Muscle of leg (tissue), 11 donors: ENCODE measurements around the gene PLD1. TPM values are rescaled to one million over a fixed set of nuclear protein-coding genes. Genes with fewer than 3 reads are reported as not detected.
A peak's percentile ranks its signal among the peaks of the same experiment; 100 is the strongest.
"Not testable (repeated sequence)": the region's sequence is repeated elsewhere in the genome, so short reads cannot be mapped to it uniquely, and the experiment has no call there.

Experiments
- DNase-seq: peaks from one replicate; pipeline ENCODE4 v3.0.0; 2013
- H3K27ac ChIP-seq: one replicate; pipeline ENCODE4 v1.5.1; 2013; ENCODE audit warnings: mild to moderate bottlenecking, low read length, control low read depth
- H3K27me3 ChIP-seq: one replicate; pipeline ENCODE4 v1.6.1; 2013; ENCODE audit warnings: low read length; ENCODE audit not compliant: control insufficient read depth, insufficient read depth
- H3K36me3 ChIP-seq: one replicate; pipeline ENCODE4 v1.6.1; 2013; ENCODE audit warnings: low read length; ENCODE audit not compliant: control insufficient read depth, insufficient read depth
- H3K4me1 ChIP-seq: one replicate; pipeline ENCODE4 v1.6.1; 2013; ENCODE audit warnings: low read length; ENCODE audit not compliant: control insufficient read depth, insufficient read depth
- H3K4me3 ChIP-seq: one replicate; pipeline ENCODE4 v1.5.1; 2013; ENCODE audit warnings: low read length, control low read depth
- H3K9me3 ChIP-seq: replicated peaks from 2 replicates; pipeline ENCODE4 v1.6.1; 2013; ENCODE audit warnings: low read depth, low read length; ENCODE audit not compliant: control insufficient read depth
- WGBS: methylation state at CpG from one replicate; pipeline ENCODE4 v1.1.5; 2013; ENCODE audit warnings: missing lambda C conversion rate; ENCODE audit not compliant: insufficient coverage; 5-methylcytosine and 5-hydroxymethylcytosine counted together
- polyA plus RNA-seq, 8 donors: library from polyadenylated mRNA; unstranded; fragments of 120-200 nt; gene quantifications; one replicate each; pipeline versions ENCODE4 v1.2.1 to v1.2.3, GENCODE V29; 2013; ENCODE audit warnings: inconsistent platforms in 1 of 8, low replicate concordance in 1 of 8; ENCODE audit not compliant: insufficient read length in 8 of 8, insufficient read depth in 1 of 8
- total RNA-seq: library from RNA; stranded (reverse); fragments of 120-200 nt; gene quantifications from one replicate; pipeline ENCODE4 v1.2.4, GENCODE V29; 2013

PLD1 gene
- total and polyA plus RNA-seq, 9 donors = 12.4 to 21.7 (median 16.2) TPM

- H3K36me3 ChIP-seq = no peaks in the 10 kb centered on the region
- no peaks in the 10 kb centered on the region for H3K27me3 ChIP-seq
- H3K4me1 ChIP-seq = peaks cover 8% of the 10 kb centered on the region
- H3K4me3 ChIP-seq = no peak overlapping the region
- no peak for DNase-seq
- 83% methylated on average over 1 of the region's 2 CpGs for WGBS
- no peaks in the 10 kb centered on the region for H3K9me3 ChIP-seq
- H3K27ac ChIP-seq = no peak overlapping the region
Observed at GRCh38 chr3:171752329-171752728, 58.0 kb downstream of the PLD1 start.

- Histone ChIP-seq H3K9me3 (no peaks in the 10 kb centered on the region), H3K4me1 (peaks cover 9% of the 10 kb centered on the region), H3K27ac (no peak overlapping the region), H3K4me3 (no peak overlapping the region), H3K36me3 (no peaks in the 10 kb centered on the region), H3K27me3 (no peaks in the 10 kb centered on the region)
- DNase-seq = no peak
- no CpG with 5 or more reads among the region's 1 CpG for WGBS
Observed at GRCh38 chr3:171749124-171749523, 61.2 kb downstream of the PLD1 start.

GRCh38 chr3:171748064-171748924 lies 62.0 kb downstream of the PLD1 start:
- no peak overlapping the region for H3K27ac ChIP-seq
- H3K36me3 ChIP-seq = no peaks in the 10 kb centered on the region
- no peak for DNase-seq
- H3K27me3 ChIP-seq = no peaks in the 10 kb centered on the region
- no peaks in the 10 kb centered on the region for H3K9me3 ChIP-seq
- no peak overlapping the region for H3K4me3 ChIP-seq
- peaks cover 14% of the 10 kb centered on the region for H3K4me1 ChIP-seq
- no CpG with 5 or more reads among the region's 7 CpGs for WGBS

GRCh38 chr3:171747223-171747920 lies 62.9 kb downstream of the PLD1 start:
- H3K4me1 ChIP-seq = peaks cover 14% of the 10 kb centered on the region

DNA sequence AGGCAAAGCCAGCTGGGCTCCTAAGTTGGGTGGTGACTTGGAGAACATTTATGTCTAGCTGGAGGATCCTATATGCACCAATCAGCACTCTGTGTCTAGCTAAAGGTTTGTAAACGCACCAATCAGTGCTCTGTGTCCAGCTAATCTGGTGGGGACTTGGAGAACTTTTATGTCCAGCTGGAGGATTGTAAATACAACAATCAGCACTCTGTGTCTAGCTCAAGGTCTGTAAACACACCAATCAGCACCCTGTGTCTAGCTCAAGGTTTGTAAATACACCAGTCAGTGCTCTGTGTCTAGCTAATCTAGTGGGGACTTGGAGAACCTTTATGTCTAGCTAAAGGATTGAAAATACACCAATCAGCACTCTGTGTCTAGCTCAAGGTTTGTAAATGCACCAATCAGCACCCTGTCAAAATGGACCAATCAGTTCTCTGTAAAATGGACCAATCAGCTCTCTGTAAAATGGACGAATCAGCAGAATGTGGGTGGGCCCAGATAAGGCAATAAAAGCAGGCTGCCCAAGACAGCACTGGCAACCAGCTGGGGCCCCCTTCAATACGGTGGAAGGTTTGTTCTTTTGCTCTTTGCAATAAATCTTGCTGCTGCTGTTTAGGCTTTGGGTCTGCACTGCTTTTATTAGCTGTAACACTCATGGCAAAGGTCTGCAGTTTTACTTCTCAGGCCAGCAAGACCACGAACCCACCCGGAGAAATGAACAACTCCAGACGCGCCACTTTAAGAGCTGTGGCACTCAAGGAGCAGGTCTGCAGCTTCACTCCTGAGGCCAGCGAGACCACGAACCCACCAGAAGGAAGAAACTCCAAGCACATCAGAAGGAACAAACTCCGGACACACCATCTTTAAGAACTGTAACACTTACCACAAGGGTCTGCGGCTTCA lies 63.7 kb downstream of the PLD1 start:
- not testable (repeated sequence) for H3K4me3 ChIP-seq, DNase-seq, H3K36me3 ChIP-seq, H3K9me3 ChIP-seq, H3K27ac ChIP-seq, H3K27me3 ChIP-seq
- WGBS = 79% methylated on average over 10 of the region's 11 CpGs
- H3K4me1 ChIP-seq = peaks cover 14% of the 10 kb centered on the region

More at GRCh38 chr3:171747223-171747920, 62.9 kb downstream of the PLD1 start:
- Histone ChIP-seq H3K27ac (no peak overlapping the region), H3K36me3 (no peaks in the 10 kb centered on the region), H3K4me3 (no peak overlapping the region), H3K27me3 (no peaks in the 10 kb centered on the region), H3K9me3 (no peaks in the 10 kb centered on the region)
- WGBS = 100% methylated on average over 1 of the region's 2 CpGs
- DNase-seq = no peak

- WGBS = 93% methylated on average over 35 of the region's 40 CpGs
- H3K36me3 ChIP-seq = no peaks in the 10 kb centered on the region
- H3K9me3 ChIP-seq = no peaks in the 10 kb centered on the region
- H3K4me3 ChIP-seq = no peak overlapping the region
- H3K27ac ChIP-seq = no peak overlapping the region
- H3K27me3 ChIP-seq = no peaks in the 10 kb centered on the region
- H3K4me1 ChIP-seq = peaks cover 14% of the 10 kb centered on the region
- no peak for DNase-seq
Observed at GRCh38 chr3:171745577-171746319, 64.5 kb downstream of the PLD1 start.

DNA sequence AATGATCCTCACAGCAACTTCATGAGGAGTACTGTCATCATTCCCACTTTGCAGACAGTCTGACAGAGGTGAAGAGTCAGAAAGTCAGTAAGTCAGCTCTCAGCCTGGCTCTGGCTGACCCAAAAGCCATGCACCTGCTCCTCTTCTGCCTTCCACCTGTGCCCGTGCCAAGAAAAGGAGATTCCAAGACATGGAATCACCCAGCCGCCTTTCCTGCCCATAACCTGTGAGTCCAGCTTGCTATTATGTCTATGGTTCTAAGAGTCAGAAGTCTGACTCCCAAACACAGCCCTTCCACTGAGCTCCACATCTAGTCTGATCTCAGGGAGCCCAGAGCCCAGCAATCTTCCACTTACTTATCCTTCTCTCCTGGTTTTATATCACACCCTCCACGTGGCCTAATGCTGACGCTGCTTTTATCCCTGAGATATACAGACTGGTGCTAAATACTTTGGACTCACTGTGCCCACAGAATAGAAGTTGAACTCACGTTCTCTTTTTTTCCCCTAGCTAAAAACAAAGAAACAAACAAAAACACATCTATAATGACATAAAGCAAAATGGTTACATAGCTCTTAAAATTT lies 66.0 kb downstream of the PLD1 start:
- Histone ChIP-seq H3K9me3 (no peaks in the 10 kb centered on the region), H3K27ac (no peak overlapping the region), H3K4me1 (peaks cover 14% of the 10 kb centered on the region), H3K36me3 (no peaks in the 10 kb centered on the region), H3K27me3 (no peaks in the 10 kb centered on the region), H3K4me3 (no peak overlapping the region)
- no peak for DNase-seq
- 65% methylated on average over 2 of the region's 5 CpGs for WGBS

DNA sequence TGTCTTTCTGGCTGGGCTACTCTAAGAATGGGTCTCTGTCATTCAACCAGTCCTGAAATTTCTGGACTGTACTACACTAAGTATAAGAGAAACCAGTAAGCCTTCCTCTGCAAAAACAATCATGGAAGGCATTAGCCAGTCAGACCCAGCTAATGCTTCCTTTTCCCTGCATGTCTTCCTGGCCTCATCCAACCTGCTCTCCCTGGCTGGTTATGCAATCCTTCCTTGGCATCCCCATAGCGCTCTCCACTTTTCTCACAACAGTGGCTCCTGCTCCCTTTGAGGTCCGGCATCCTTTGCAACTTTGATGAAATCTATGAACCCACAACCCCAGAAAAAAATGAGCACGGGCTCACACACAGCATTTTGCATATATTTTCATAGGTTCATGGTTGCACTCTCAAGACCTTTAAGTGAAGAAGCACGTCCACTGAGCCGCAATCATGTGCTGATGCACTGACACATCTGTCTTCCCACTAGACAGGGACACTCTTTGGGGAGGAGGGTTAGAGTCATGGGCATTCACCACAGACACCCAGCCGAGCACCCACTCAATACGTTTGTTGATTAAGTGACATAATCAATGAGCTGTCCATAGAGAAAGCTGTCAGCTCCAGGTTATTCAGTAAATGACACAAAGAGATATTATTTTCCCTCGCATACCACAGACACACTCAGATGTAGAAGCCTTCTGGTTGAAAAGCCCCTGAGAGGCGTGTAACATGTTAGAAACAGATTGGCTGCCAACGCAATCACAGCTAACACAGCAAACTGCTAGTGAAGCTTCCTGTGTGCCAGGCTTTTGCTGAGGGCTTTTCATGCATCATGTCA lies 66.7 kb downstream of the PLD1 start:
- H3K27me3 ChIP-seq = no peaks in the 10 kb centered on the region
- WGBS = 77% methylated on average over 3 of the region's 10 CpGs
- H3K36me3 ChIP-seq = no peaks in the 10 kb centered on the region
- H3K27ac ChIP-seq = no peak overlapping the region
- H3K4me3 ChIP-seq = no peak overlapping the region
- H3K9me3 ChIP-seq = no peaks in the 10 kb centered on the region
- peaks cover 13% of the 10 kb centered on the region for H3K4me1 ChIP-seq
- peak; percentile 48 for DNase-seq

- no peak for DNase-seq
- no peak overlapping the region for H3K4me3 ChIP-seq
- no CpG with 5 or more reads among the region's 2 CpGs for WGBS
- peaks cover 3% of the 10 kb centered on the region for H3K36me3 ChIP-seq
- H3K27ac ChIP-seq = no peak overlapping the region
- H3K4me1 ChIP-seq = peaks cover 9% of the 10 kb centered on the region
- no peaks in the 10 kb centered on the region for H3K9me3 ChIP-seq
- no peaks in the 10 kb centered on the region for H3K27me3 ChIP-seq
Observed at GRCh38 chr3:171741377-171741776, 68.9 kb downstream of the PLD1 start.
